ENCODE results near the gene SPG7. TPM values are rescaled to one million over a fixed set of nuclear protein-coding genes. Genes with fewer than 3 reads are reported as not detected.

SPG7 gene
- total and polyA plus RNA-seq, 4 experiments from 2014 or later = 46.4 to 160 (median 103) TPM

- intact Hi-C loops (cut with micrococcal nuclease) = loop anchor here (2.0 to 10.0 kb wide), 2 partner anchors 313 to 321 kb away; partner anchors contain the start of gene TCF25
- peaks cover 25 to 61% of the 10 kb centered on the region in 2 donors for H3K36me3 Mint-ChIP-seq
- H3K27me3 ChIP-seq (ENCODE audit: insufficient read depth, low read length) = no peaks in the 10 kb centered on the region
- H3K36me3 ChIP-seq (ENCODE audit: insufficient read depth, low read length) = peaks cover 31% of the 10 kb centered on the region
- POLR2A ChIA-PET (ENCODE audit: partially characterized antibody) = interaction anchor here (1.0 to 2.0 kb wide), 11 partner anchors 11 to 318 kb away, joined by 3 to 9 read pairs (median 4); partner anchors contain the start of genes CHMP1A, FANCA, SPATA33 and SPG7
- no peaks in the 10 kb centered on the region for H3K27me3 Mint-ChIP-seq
- peaks cover 35 to 73% (median 56%) of the 10 kb centered on the region in 4 donors for H3K4me1 Mint-ChIP-seq
- peak in 2 of 5 donors; percentile 32 to 56 for DNase-seq
- peak overlapping the region; percentile 38 to 85 for H3K4me3 ChIP-seq (ENCODE audit: low read length in 2 of 2)
- peaks cover 0 to 5% (median 0%) of the 10 kb centered on the region in 8 donors for H3K9me3 Mint-ChIP-seq
- CTCF ChIA-PET (ENCODE audit: partially characterized antibody) = no interaction called here
- peak overlapping the region; percentile 89 to 98 (median 92) for H3K27ac Mint-ChIP-seq
- H3K4me1 ChIP-seq (ENCODE audit: insufficient read depth, low read length) = peaks cover 65% of the 10 kb centered on the region
- peak overlapping the region; percentile 86 to 99 (median 96) for H3K4me3 Mint-ChIP-seq
- no peaks in the 10 kb centered on the region for H3K9me3 ChIP-seq (ENCODE audit: control insufficient read depth in 1 of 2, low read length in 2 of 2)
- H3K27ac ChIP-seq (ENCODE audit: low read depth, low read length) = peak overlapping the region; percentile 88
Observed at GRCh38 chr16:89561142-89561883, 53.1 kb downstream of the SPG7 start.

GRCh38 chr16:89561884-89562599, 53.8 kb downstream of the SPG7 start:
- H3K27me3 ChIP-seq (ENCODE audit: insufficient read depth, low read length) = no peaks in the 10 kb centered on the region
- H3K36me3 ChIP-seq (ENCODE audit: insufficient read depth, low read length) = peaks cover 31% of the 10 kb centered on the region
- Mint-ChIP-seq H3K36me3 (peaks cover 25 to 56% of the 10 kb centered on the region in 2 donors), H3K9me3 (peaks cover 0 to 5% (median 0%) of the 10 kb centered on the region in 8 donors), H3K4me3 (peak overlapping the region; percentile 86 to 99 (median 96)), H3K27ac (peak overlapping the region; percentile 89 to 98 (median 92)), H3K4me1 (peaks cover 36 to 71% (median 56%) of the 10 kb centered on the region in 4 donors), H3K27me3 (no peaks in the 10 kb centered on the region)
- H3K27ac ChIP-seq (ENCODE audit: low read depth, low read length) = peak overlapping the region; percentile 88
- peaks cover 66% of the 10 kb centered on the region for H3K4me1 ChIP-seq (ENCODE audit: insufficient read depth, low read length)
- peak overlapping the region; percentile 38 to 85 for H3K4me3 ChIP-seq (ENCODE audit: low read length in 2 of 2)
- DNase-seq = no peak
- intact Hi-C loops (cut with micrococcal nuclease) = loop anchor here (2.0 to 10.0 kb wide), 2 partner anchors 313 to 321 kb away; partner anchors contain the start of gene TCF25
- POLR2A ChIA-PET (ENCODE audit: partially characterized antibody) = interaction anchor here (1.1 to 2.0 kb wide), 10 partner anchors 13 to 319 kb away, joined by 3 to 9 read pairs (median 4); partner anchors contain the start of genes CHMP1A, FANCA, SPATA33 and SPG7
- CTCF ChIA-PET (ENCODE audit: partially characterized antibody) = no interaction called here
- H3K9me3 ChIP-seq (ENCODE audit: control insufficient read depth in 1 of 2, low read length in 2 of 2) = no peaks in the 10 kb centered on the region

- H3K9me3 ChIP-seq (ENCODE audit: control insufficient read depth in 1 of 2, low read length in 2 of 2) = no peaks in the 10 kb centered on the region
- Mint-ChIP-seq H3K9me3 (peaks cover 0 to 5% (median 0%) of the 10 kb centered on the region in 8 donors), H3K4me3 (peak overlapping the region in 5 of 8 donors; percentile 35 to 99 (median 87)), H3K27ac (peak overlapping the region in 5 of 7 donors; percentile 23 to 98 (median 89)), H3K4me1 (peaks cover 34 to 63% (median 49%) of the 10 kb centered on the region in 4 donors), H3K27me3 (no peaks in the 10 kb centered on the region), H3K36me3 (peaks cover 25 to 50% of the 10 kb centered on the region in 2 donors)
- H3K4me1 ChIP-seq (ENCODE audit: insufficient read depth, low read length) = peaks cover 58% of the 10 kb centered on the region
- DNase-seq = no peak
- peaks cover 31% of the 10 kb centered on the region for H3K36me3 ChIP-seq (ENCODE audit: insufficient read depth, low read length)
- intact Hi-C loops (cut with micrococcal nuclease) = loop anchor here (10.0 kb wide), 1 partner anchor 312 kb away; the partner anchor contains the start of gene TCF25
- H3K27ac ChIP-seq (ENCODE audit: low read depth, low read length) = peak overlapping the region; percentile 88
- POLR2A ChIA-PET (ENCODE audit: partially characterized antibody) = interaction anchor here (1.3 to 2.0 kb wide), 5 partner anchors 31 to 124 kb away, joined by 3 to 9 read pairs (median 4); partner anchors contain the start of gene CDK10
- H3K4me3 ChIP-seq (ENCODE audit: low read length in 2 of 2) = no peak overlapping the region
- CTCF ChIA-PET (ENCODE audit: partially characterized antibody) = no interaction called here
- H3K27me3 ChIP-seq (ENCODE audit: insufficient read depth, low read length) = no peaks in the 10 kb centered on the region
Observed at GRCh38 chr16:89562939-89563338, 54.7 kb downstream of the SPG7 start.

GRCh38 chr16:89563639-89564392, 55.6 kb downstream of the SPG7 start:
- POLR2A ChIA-PET (ENCODE audit: partially characterized antibody) = interaction anchor here (1.0 to 2.2 kb wide), 9 partner anchors 29 to 297 kb away, joined by 3 to 9 read pairs (median 4); partner anchors contain the start of gene CDK10

GRCh38 chr16:89564476-89565255, 56.5 kb downstream of the SPG7 start:
- peaks cover 31% of the 10 kb centered on the region for H3K36me3 ChIP-seq (ENCODE audit: insufficient read depth, low read length)
- POLR2A ChIA-PET (ENCODE audit: partially characterized antibody) = interaction anchor here (0.9 to 2.2 kb wide), 8 partner anchors 30 to 324 kb away, joined by 3 to 9 read pairs (median 3); partner anchors contain the start of gene CDK10
- intact Hi-C loops (cut with micrococcal nuclease) = loop anchor here (2.0 to 10.0 kb wide), 2 partner anchors 76 to 310 kb away; partner anchors contain the start of gene TCF25
- Mint-ChIP-seq H3K4me3 (peak overlapping the region in 7 of 8 donors; percentile 9 to 87 (median 59)), H3K36me3 (peaks cover 25 to 49% of the 10 kb centered on the region in 2 donors), H3K27ac (peak overlapping the region; percentile 18 to 98 (median 73)), H3K27me3 (no peaks in the 10 kb centered on the region), H3K9me3 (peaks cover 0 to 5% (median 0%) of the 10 kb centered on the region in 8 donors), H3K4me1 (peaks cover 32 to 60% (median 45%) of the 10 kb centered on the region in 4 donors)
- CTCF ChIA-PET (ENCODE audit: partially characterized antibody) = interaction anchor here (1.0 to 1.9 kb wide), 3 partner anchors 30 to 324 kb away, joined by 3 to 5 read pairs (median 4); no protein-coding TSS in a partner anchor
- no peaks in the 10 kb centered on the region for H3K27me3 ChIP-seq (ENCODE audit: insufficient read depth, low read length)
- H3K4me1 ChIP-seq (ENCODE audit: insufficient read depth, low read length) = peaks cover 56% of the 10 kb centered on the region
- H3K27ac ChIP-seq (ENCODE audit: low read depth, low read length) = no peak overlapping the region
- no peak for DNase-seq
- H3K9me3 ChIP-seq (ENCODE audit: control insufficient read depth in 1 of 2, low read length in 2 of 2) = no peaks in the 10 kb centered on the region
- no peak overlapping the region for H3K4me3 ChIP-seq (ENCODE audit: low read length in 2 of 2)

More at GRCh38 chr16:89563639-89564392, 55.6 kb downstream of the SPG7 start:
- Histone ChIP-seq H3K27me3 (ENCODE audit: insufficient read depth, low read length) (no peaks in the 10 kb centered on the region), H3K4me3 (ENCODE audit: low read length in 2 of 2) (no peak overlapping the region), H3K9me3 (ENCODE audit: control insufficient read depth in 1 of 2, low read length in 2 of 2) (no peaks in the 10 kb centered on the region), H3K36me3 (ENCODE audit: insufficient read depth, low read length) (peaks cover 31% of the 10 kb centered on the region), H3K4me1 (ENCODE audit: insufficient read depth, low read length) (peaks cover 58% of the 10 kb centered on the region), H3K27ac (ENCODE audit: low read depth, low read length) (no peak overlapping the region)
- Mint-ChIP-seq H3K27me3 (no peaks in the 10 kb centered on the region), H3K36me3 (peaks cover 25 to 50% of the 10 kb centered on the region in 2 donors), H3K27ac (peak overlapping the region in 5 of 7 donors; percentile 56 to 98 (median 64)), H3K4me3 (peak overlapping the region in 6 of 8 donors; percentile 6 to 87 (median 36)), H3K4me1 (peaks cover 34 to 63% (median 48%) of the 10 kb centered on the region in 4 donors), H3K9me3 (peaks cover 0 to 5% (median 0%) of the 10 kb centered on the region in 8 donors)
- CTCF ChIA-PET (ENCODE audit: partially characterized antibody) = interaction anchor here (0.8 to 1.0 kb wide), 2 partner anchors 51 to 323 kb away, joined by 3 to 4 read pairs; no protein-coding TSS in a partner anchor
- DNase-seq = no peak
- intact Hi-C loops (cut with micrococcal nuclease) = loop anchor here (2.0 to 10.0 kb wide), 2 partner anchors 77 to 311 kb away; partner anchors contain the start of gene TCF25
